Measurements from ENCODE around the gene CSTB.

Gene CSTB

GRCh38 chr21:43805275-43805800 lies 29.2 kb upstream of the CSTB start:
- Mint-ChIP-seq H3K27me3 (no peaks in the 10 kb centered on the region), H3K4me3 (no peak overlapping the region), H3K27ac (peak overlapping the region; percentile 74), H3K4me1 (ENCODE audit: low read depth) (peaks cover 82% of the 10 kb centered on the region), H3K36me3 (ENCODE audit: low read depth) (peaks cover 89% of the 10 kb centered on the region), H3K9me3 (no peaks in the 10 kb centered on the region)
- intact Hi-C loops (cut with micrococcal nuclease), result no loop called here

GRCh38 chr21:43803558-43804300 lies 27.6 kb upstream of the CSTB start:
- peaks cover 66% of the 10 kb centered on the region for H3K4me1 Mint-ChIP-seq (ENCODE audit: low read depth)
- peak overlapping the region; percentile 74 for H3K27ac Mint-ChIP-seq
- intact Hi-C loops (cut with micrococcal nuclease), result no loop called here
- H3K27me3 Mint-ChIP-seq, result no peaks in the 10 kb centered on the region
- H3K36me3 Mint-ChIP-seq (ENCODE audit: low read depth), result peaks cover 91% of the 10 kb centered on the region
- no peaks in the 10 kb centered on the region for H3K9me3 Mint-ChIP-seq
- H3K4me3 Mint-ChIP-seq, result no peak overlapping the region

DNA sequence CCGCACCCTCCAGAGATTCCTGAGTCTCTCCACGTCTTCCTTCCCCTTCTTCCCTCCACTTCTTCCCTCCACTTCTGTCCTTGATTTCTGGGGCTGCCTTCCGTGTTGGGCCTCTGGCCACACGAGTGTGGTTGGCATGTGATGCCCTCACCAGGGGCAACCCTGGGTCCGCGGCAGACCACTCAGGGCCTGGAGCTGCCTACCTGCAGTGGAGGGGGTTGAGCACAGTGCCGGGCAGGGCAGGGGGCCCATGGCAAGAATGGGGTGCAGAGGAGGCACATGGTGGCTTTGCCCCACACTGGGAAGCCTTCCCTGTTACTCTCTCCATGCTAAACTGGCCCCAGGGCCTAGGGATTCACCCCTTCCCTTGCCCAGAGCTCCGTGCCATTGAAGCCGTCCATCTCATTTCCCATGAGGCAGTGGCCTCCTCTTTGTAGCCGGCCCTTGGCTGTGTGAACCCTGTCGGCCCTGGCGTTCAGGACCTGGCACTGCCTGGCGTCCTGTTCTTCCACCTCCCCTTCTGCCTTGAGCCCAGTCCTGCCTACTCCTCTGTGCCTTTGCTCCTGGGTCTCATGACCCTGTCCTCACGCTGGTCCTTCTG lies 26.7 kb upstream of the CSTB start:
- H3K9me3 Mint-ChIP-seq, result no peaks in the 10 kb centered on the region
- no peak overlapping the region for H3K4me3 Mint-ChIP-seq
- no peaks in the 10 kb centered on the region for H3K27me3 Mint-ChIP-seq
- intact Hi-C loops (cut with micrococcal nuclease), result no loop called here
- peaks cover 91% of the 10 kb centered on the region for H3K36me3 Mint-ChIP-seq (ENCODE audit: low read depth)
- H3K27ac Mint-ChIP-seq, result peak overlapping the region; percentile 74
- H3K4me1 Mint-ChIP-seq (ENCODE audit: low read depth), result peaks cover 56% of the 10 kb centered on the region

- Mint-ChIP-seq H3K4me3 (no peak overlapping the region), H3K27me3 (no peaks in the 10 kb centered on the region), H3K4me1 (ENCODE audit: low read depth) (peaks cover 43% of the 10 kb centered on the region), H3K36me3 (ENCODE audit: low read depth) (peaks cover 95% of the 10 kb centered on the region), H3K9me3 (no peaks in the 10 kb centered on the region), H3K27ac (peak overlapping the region; percentile 1)
- intact Hi-C loops (cut with micrococcal nuclease), result no loop called here
These were observed 25.1 kb upstream of the CSTB start for GRCh38 chr21:43801006-43801783.

DNA sequence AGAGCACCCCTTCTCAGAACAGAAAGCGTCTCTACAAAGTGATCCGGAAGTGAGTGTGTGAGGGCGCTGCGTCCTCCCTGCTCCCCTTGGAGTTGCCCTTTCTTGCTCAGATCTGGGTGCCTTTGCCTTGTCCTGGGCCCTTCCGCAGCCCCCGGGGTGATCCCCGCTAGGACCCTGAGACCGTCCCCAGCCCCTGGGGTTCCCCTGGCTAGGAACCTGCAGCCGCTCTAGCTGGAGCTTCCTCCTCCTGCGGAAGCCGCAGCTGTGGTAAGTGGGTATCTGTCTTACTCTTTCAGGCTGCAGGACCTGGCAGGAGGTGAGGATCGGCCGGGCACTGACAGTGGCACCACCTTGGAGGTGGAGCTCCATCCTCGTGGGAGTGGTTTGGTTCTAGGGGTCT lies 24.5 kb upstream of the CSTB start:
- Mint-ChIP-seq H3K27me3 (no peaks in the 10 kb centered on the region), H3K4me1 (ENCODE audit: low read depth) (peaks cover 37% of the 10 kb centered on the region), H3K4me3 (no peak overlapping the region), H3K36me3 (ENCODE audit: low read depth) (peaks cover 95% of the 10 kb centered on the region), H3K9me3 (no peaks in the 10 kb centered on the region), H3K27ac (peak overlapping the region; percentile 1)
- intact Hi-C loops (cut with micrococcal nuclease), result no loop called here

- no peak overlapping the region for H3K27ac Mint-ChIP-seq
- intact Hi-C loops (cut with micrococcal nuclease), result no loop called here
- H3K36me3 Mint-ChIP-seq (ENCODE audit: low read depth), result peaks cover 97% of the 10 kb centered on the region
These were observed 24.0 kb upstream of the CSTB start for GRCh38 chr21:43800124-43800523.

GRCh38 chr21:43799301-43799840 lies 23.3 kb upstream of the CSTB start:
- intact Hi-C loops (cut with micrococcal nuclease), result no loop called here
- no peaks in the 10 kb centered on the region for H3K9me3 Mint-ChIP-seq
- H3K4me3 Mint-ChIP-seq, result no peak overlapping the region
- no peaks in the 10 kb centered on the region for H3K27me3 Mint-ChIP-seq
- H3K36me3 Mint-ChIP-seq (ENCODE audit: low read depth), result peaks cover 100% of the 10 kb centered on the region
- H3K27ac Mint-ChIP-seq, result no peak overlapping the region
- H3K4me1 Mint-ChIP-seq (ENCODE audit: low read depth), result peaks cover 27% of the 10 kb centered on the region

More at GRCh38 chr21:43800124-43800523, 24.0 kb upstream of the CSTB start:
- Mint-ChIP-seq H3K4me1 (ENCODE audit: low read depth) (peaks cover 33% of the 10 kb centered on the region), H3K9me3 (no peaks in the 10 kb centered on the region), H3K27me3 (no peaks in the 10 kb centered on the region), H3K4me3 (no peak overlapping the region)

DNA sequence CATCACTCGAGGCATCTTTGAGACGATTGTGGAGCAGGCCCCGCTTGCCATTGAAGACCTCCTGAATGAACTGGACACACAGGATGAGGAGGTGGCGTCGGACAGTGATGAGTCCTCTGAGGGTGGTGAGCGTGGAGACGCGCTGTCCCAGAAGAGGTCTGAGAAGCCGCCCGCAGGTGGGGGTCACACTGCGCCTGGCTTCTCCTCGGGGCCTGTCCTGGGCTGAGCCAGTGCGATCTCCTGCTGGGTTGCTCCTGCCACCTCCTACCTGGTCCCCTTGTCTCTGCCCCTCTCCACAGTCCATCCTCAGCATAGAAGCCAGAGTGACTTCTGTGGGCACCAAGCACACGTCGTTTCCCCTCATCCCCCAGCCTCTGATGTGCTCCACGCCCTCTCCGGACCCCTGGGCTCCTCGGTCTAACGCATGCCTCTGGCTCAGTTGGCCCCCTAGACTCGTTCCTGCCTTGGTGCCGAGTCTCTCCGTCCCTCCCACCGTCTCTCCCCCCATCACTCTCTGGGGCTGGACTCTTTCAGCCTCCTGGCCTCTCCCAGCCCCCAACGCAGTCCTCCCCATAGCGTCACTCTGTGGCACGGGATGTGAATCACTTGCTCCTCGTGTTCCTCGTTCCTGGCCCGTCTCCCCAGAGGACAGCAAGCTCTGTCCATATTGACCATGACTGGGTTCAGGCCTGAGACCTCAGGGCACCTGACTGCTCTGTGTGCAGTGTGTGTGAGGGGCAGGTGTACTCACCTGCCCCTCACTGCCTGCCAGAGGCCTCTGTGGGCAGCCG lies 22.0 kb upstream of the CSTB start:
- no peak overlapping the region for H3K27ac Mint-ChIP-seq
- no peaks in the 10 kb centered on the region for H3K27me3 Mint-ChIP-seq
- no peaks in the 10 kb centered on the region for H3K9me3 Mint-ChIP-seq
- H3K4me1 Mint-ChIP-seq (ENCODE audit: low read depth), result peaks cover 14% of the 10 kb centered on the region
- no peak overlapping the region for H3K4me3 Mint-ChIP-seq
- peaks cover 100% of the 10 kb centered on the region for H3K36me3 Mint-ChIP-seq (ENCODE audit: low read depth)
- intact Hi-C loops (cut with micrococcal nuclease), result no loop called here

- intact Hi-C loops (cut with micrococcal nuclease), result no loop called here
- peaks cover 100% of the 10 kb centered on the region for H3K36me3 Mint-ChIP-seq (ENCODE audit: low read depth)
These were observed 21.3 kb upstream of the CSTB start for GRCh38 chr21:43797415-43797814.

DNA sequence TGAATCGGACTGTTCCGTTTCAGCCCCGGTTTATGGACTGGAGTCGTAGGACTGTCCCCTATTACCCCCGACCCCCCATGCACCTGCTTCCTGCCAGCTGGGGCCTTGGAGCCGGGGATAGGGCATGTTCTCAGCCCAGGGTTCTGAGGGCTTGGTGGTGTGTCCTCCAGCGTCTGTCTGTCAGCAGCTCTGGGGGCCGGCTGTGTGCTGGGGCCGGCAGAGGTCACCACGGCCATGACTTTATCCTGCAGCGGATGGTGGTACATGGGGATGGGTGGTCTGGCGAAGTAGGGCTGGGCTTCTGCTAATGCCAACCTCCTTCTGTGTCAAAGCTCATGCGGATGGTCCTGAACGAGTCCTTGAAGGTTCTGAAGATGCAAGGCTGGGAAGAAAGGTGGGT lies 18.7 kb upstream of the CSTB start:
- Mint-ChIP-seq H3K4me3 (no peak overlapping the region), H3K4me1 (ENCODE audit: low read depth) (peaks cover 27% of the 10 kb centered on the region), H3K9me3 (no peaks in the 10 kb centered on the region), H3K27ac (no peak overlapping the region), H3K27me3 (no peaks in the 10 kb centered on the region), H3K36me3 (ENCODE audit: low read depth) (peaks cover 94% of the 10 kb centered on the region)
- intact Hi-C loops (cut with micrococcal nuclease), result no loop called here

More at GRCh38 chr21:43797415-43797814, 21.3 kb upstream of the CSTB start:
- Mint-ChIP-seq H3K4me1 (ENCODE audit: low read depth) (peaks cover 9% of the 10 kb centered on the region), H3K9me3 (no peaks in the 10 kb centered on the region), H3K27me3 (no peaks in the 10 kb centered on the region), H3K27ac (no peak overlapping the region), H3K4me3 (no peak overlapping the region)

GRCh38 chr21:43794311-43794710 lies 18.2 kb upstream of the CSTB start:
- intact Hi-C loops (cut with micrococcal nuclease), result no loop called here
- peaks cover 94% of the 10 kb centered on the region for H3K36me3 Mint-ChIP-seq (ENCODE audit: low read depth)
- H3K9me3 Mint-ChIP-seq, result no peaks in the 10 kb centered on the region
- H3K27ac Mint-ChIP-seq, result no peak overlapping the region
- no peaks in the 10 kb centered on the region for H3K27me3 Mint-ChIP-seq
- peaks cover 29% of the 10 kb centered on the region for H3K4me1 Mint-ChIP-seq (ENCODE audit: low read depth)
- H3K4me3 Mint-ChIP-seq, result no peak overlapping the region

DNA sequence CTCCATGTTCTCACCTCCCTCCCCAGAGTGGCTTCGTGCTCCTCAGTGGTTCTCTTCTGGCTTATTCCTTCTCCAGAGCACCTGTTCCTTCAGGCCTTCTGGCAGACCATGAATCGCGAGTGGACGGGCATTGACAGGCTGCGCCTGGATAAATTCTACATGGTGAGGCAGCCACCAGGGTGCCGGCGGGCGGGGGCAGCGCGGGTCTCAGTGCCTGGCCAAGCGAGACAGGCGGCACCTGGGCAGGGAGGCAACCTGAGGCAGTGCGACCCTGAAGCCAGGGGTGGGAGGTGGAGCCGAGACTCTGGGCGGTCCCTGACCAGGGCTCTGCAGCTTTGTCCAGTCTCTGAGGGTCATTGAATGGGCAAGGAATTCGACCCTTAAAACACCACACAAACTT lies 17.1 kb upstream of the CSTB start:
- intact Hi-C loops (cut with micrococcal nuclease), result no loop called here
- Mint-ChIP-seq H3K27ac (no peak overlapping the region), H3K36me3 (ENCODE audit: low read depth) (peaks cover 88% of the 10 kb centered on the region), H3K9me3 (no peaks in the 10 kb centered on the region), H3K4me1 (ENCODE audit: low read depth) (peaks cover 29% of the 10 kb centered on the region), H3K4me3 (no peak overlapping the region), H3K27me3 (no peaks in the 10 kb centered on the region)

DNA sequence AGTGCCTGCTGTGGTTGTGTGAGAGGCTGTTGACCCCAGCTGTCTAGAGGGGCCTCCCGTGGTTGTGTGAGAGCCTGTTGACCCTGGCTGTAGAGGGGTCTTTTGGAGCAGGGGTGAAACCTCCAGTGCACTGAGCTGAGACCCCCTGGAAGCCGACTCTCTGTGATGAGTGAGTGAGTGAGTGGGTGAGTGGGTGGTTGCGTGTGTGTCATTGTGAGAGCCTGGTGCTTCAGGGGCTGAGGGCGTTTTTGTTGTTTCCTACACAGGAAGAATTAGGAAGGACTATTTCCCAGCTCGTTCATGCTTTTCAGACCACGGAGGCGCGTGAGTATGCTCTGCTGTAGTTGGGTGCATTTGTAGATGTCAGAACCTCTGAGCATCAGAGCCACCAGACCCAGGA lies 16.3 kb upstream of the CSTB start:
- Mint-ChIP-seq H3K4me3 (no peak overlapping the region), H3K9me3 (no peaks in the 10 kb centered on the region), H3K27ac (no peak overlapping the region), H3K36me3 (ENCODE audit: low read depth) (peaks cover 80% of the 10 kb centered on the region), H3K4me1 (ENCODE audit: low read depth) (peaks cover 29% of the 10 kb centered on the region), H3K27me3 (no peaks in the 10 kb centered on the region)
- intact Hi-C loops (cut with micrococcal nuclease), result no loop called here
